Suprapubic skin (tissue), 3 donors: Measurements from ENCODE around the gene CENPE.

ENCODE experiments used
- CTCF ChIP-seq, 2 donors: fragments of 200-600 bp in 1 of 2; fragments of 450-650 bp in 1 of 2; sonication (generic) in 1 of 2; IDR thresholded peaks; one replicate each; pipeline ENCODE4 v1.5.1; 2016 to 2019; ENCODE audit warnings: antibody characterized with exemption in 2 of 2, mild to moderate bottlenecking in 1 of 2, moderate library complexity in 1 of 2
- EP300 ChIP-seq: sonication (generic); formaldehyde crosslinking; IDR thresholded peaks from one replicate; pipeline ENCODE4 v1.6.1; 2017; ENCODE audit warnings: antibody characterized with exemption
- POLR2A ChIP-seq, 2 donors: fragments of 450-650 bp; IDR thresholded peaks; one replicate each; pipeline ENCODE4 v1.6.1; 2017; ENCODE audit warnings: antibody characterized with exemption in 2 of 2, mild to moderate bottlenecking in 2 of 2, moderate library complexity in 2 of 2

- TF ChIP-seq CTCF (IDR thresholded peaks at IDR 0.05) (no peak), EP300 (no peak), POLR2A (IDR thresholded peaks at IDR 0.05) (no peak)
Observed at GRCh38 chr4:103201253-103201652, 3.1 kb upstream of the CENPE start.
